GM20431 (cell line): ENCODE measurements around the gene YPEL4.

Source experiments
- in situ Hi-C: fragments of 300-500 bp; cut with MseI, MboI; formaldehyde crosslinking; loops from one replicate; pipeline ENCODE4 v1.15.0; 2020; ENCODE audit warnings: low sequenced_read_pairs; ENCODE audit not compliant: unreplicated experiment

YPEL4 gene

GRCh38 chr11:57638005-57638781, 11.5 kb downstream of the YPEL4 start:
- in situ Hi-C loops = loop anchor here (10.0 kb wide), 1 partner anchor 63 kb away; no protein-coding TSS in a partner anchor

DNA sequence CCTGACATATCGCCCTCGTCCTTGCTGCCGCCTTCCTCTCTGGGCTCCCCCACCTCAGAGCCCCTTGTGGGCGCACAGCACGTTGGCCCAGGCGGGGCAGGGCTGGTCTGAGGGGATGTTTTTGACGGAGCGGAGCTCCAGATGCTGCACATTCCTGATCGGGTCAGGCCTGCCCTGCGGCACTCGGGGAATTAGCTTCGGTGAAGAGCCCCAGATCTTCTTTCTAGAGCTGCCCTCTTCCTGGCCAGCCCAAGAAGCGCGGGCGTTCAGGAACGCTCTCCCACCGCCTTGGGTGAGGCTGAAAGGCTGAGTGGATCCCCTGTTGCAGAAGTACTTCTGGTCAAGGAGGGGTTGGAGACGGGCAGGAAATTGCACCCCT, 12.1 kb downstream of the YPEL4 start:
- in situ Hi-C loops = loop anchor here (10.0 kb wide), 1 partner anchor 63 kb away; no protein-coding TSS in a partner anchor

- in situ Hi-C loops = loop anchor here (10.0 kb wide), 1 partner anchor 60 kb away; no protein-coding TSS in a partner anchor
These were observed 14.5 kb downstream of the YPEL4 start for GRCh38 chr11:57635246-57635645.

GRCh38 chr11:57634311-57634710, 15.4 kb downstream of the YPEL4 start:
- in situ Hi-C loops = loop anchor here (10.0 kb wide), 1 partner anchor 60 kb away; no protein-coding TSS in a partner anchor

DNA sequence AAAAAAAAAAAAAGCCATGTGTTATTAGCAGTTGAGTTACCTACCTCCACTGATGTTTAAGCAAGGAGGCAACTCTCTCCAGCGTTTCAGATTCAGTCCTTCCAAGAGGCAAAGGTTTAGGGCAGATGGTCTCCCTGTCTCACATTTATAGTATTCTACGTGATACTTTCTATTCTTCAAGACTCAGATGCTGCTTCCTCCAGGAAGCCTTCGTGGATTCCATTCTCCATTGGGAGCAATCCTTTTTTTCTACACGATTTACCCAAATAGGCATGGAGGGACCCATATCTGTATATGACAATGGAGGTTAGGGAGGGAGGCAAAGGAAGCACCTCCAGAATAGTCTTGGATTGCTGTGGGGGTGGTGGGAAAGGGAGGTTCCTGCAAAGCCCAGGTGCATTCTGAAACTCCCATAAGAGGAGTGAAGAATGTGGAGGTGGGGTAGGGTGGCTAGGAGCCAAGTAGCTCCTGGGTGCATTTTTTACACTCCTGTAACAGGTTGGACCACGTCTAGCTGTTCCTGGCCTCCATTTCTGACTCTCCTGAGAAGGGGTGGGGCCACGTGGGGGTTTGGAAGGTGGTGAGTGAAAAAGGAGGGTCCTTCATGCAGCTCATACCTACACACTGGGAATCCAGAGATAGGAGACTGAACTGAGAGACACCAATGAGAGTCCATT, 16.2 kb downstream of the YPEL4 start:
- in situ Hi-C loops = loop anchor here (10.0 kb wide), 1 partner anchor 59 kb away; no protein-coding TSS in a partner anchor

DNA sequence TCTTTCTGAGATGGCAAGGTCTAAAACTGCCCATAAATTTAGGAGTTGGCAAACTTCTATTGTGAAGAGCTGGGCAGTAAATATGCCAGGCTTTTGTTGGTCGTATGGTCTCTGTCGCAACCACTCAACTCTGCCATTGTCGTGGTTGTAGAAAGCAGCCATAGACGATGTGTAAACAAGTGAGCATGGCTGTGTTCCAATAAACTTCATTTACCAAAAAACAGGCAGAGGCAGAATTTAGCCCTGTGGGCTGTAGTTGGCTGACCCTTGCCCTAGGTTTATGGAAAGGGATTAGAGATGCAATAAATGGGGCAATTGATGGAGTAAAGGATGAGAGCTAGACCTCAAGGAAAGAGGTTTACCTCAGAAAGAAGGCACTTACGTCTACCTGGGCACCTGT, 17.6 kb downstream of the YPEL4 start:
- in situ Hi-C loops = loop anchor here (10.0 kb wide), 1 partner anchor 57 kb away; no protein-coding TSS in a partner anchor

- in situ Hi-C loops = loop anchor here (10.0 kb wide), 1 partner anchor 55 kb away; no protein-coding TSS in a partner anchor
These were observed 19.5 kb downstream of the YPEL4 start for GRCh38 chr11:57630171-57630570.

DNA sequence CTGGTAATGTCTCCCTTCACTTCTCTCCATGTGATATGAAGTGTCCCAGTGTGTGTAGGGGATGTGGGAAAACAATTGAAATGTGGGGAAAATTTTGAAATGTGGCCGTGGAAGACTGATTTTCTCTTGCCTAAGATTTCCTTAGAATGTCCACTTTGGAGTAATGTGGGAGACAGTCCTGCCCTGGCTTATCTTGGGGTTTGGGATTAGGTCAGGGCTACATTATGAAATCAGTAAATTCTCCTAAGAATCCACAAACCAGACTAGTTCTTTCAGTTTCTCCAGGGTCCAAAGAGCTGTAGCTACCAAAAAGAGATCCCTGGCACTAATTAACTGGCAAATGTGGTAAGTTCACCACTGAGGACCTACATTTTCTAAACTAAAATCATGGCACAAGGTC, 22.8 kb downstream of the YPEL4 start:
- in situ Hi-C loops = no loop called here

DNA sequence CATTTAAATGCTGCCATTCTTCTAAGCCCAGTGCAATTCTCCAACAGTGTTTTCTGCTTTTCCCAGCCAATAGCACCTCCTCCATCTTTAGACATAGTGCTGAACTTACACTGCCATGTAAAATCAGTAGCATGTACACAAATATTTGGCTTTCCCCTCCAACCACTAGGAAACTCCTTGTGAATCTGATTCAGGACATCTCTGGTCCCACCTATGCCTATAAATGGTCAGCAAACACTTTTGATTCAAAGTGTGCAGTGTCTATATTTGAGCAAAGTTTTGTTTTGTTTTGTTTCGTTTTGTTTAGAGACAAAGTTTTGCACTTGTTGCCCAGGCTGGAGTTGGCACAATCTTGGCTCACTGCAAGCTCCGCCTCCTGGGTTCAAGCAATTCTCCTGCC, 24.8 kb downstream of the YPEL4 start:
- in situ Hi-C loops = no loop called here

DNA sequence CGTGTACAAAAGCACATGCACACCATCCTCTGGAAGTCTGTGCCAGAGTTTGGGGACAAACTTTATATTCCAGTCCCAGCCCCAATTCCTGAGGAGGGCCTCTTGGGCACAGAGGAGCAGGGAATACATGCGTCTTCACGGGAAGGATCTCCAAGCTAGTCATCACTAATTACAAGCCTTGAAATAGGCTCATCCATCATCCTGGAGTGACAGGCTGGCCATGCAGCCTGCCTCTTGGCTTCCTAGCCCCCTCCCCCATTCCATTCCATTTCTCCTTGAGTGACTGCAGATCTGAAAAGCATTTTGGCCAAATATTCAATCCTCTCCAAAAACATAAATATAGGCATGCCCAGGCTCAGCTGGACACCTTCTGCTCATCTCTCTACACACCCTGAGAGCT, 27.4 kb downstream of the YPEL4 start:
- in situ Hi-C loops = no loop called here

DNA sequence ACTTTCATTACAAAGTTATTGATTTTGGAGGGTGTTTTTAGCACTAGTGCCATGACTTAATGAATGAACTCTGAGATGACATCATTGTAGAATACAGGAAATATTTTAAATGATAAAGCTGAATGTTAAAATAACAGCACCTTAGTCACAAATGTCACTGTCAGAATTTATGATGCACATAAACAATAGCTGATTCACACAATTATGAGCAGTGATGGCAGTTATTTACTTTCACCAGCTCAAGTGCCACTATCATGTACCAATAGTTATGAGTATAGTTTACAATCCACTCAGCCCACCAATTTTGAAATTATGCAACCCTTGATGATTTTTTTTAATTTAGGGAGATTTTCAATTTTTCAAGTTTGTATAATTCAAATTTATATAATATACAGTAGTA, 29.2 kb downstream of the YPEL4 start:
- in situ Hi-C loops = no loop called here

DNA sequence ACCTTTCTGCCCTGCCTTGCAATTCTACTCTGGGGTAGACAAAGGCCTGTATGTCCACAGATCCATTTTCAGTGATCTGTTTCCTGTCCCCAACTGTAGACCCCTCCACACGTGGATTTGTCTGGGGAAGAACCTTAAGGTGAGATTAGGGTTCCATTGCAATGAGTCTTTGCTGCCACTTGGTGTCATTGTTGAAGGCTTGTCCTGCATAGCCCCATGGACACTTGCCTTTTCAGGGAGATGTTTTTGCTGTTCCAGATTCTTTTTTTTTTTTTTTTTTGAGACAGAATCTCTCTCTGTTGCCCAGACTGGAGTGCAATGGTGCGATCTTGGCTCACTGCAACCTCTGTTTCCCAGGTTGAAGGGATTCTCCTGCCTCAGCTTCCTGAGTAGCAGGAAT, 30.4 kb downstream of the YPEL4 start:
- in situ Hi-C loops = no loop called here

DNA sequence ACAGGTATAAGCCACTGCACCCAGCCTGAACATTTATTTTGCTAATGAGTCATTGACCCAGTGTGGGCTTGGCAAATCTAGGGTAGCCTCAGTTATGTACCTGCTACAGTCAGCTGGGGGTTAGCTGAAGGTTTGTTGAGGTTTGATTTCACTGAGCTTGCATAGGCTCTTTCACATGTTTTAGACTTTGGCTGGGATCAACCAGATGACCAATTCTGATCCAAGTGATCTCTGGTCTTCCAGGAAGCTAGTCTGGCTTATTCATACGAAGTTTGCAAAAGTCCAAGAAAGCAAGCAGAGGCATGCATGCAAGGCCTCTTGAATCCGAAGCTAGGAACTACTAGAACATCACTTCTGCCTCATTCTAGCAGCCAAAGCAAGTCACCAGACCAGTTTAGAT, 31.3 kb downstream of the YPEL4 start:
- in situ Hi-C loops = no loop called here

- in situ Hi-C loops = no loop called here
These were observed 33.1 kb downstream of the YPEL4 start for GRCh38 chr11:57616595-57616994.

DNA sequence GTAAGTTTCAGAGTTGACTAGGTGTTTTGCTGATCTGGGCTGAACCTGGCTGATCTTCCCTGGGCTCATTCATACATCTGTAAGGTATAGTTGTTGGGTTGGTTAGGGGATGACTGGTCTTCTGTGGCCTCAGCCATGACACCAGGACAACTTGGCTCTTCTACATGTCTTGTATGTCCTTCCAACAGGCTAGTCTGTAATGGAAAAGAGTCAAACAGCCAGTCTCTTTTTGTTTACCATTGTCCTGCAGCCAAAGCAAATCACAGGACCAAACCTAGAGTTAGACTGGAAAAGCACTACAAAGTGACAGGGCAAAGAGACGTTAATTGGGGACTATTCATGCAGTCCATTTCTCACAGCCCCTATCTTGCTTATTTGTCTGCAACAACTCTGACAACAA, 34.4 kb downstream of the YPEL4 start:
- in situ Hi-C loops = no loop called here

DNA sequence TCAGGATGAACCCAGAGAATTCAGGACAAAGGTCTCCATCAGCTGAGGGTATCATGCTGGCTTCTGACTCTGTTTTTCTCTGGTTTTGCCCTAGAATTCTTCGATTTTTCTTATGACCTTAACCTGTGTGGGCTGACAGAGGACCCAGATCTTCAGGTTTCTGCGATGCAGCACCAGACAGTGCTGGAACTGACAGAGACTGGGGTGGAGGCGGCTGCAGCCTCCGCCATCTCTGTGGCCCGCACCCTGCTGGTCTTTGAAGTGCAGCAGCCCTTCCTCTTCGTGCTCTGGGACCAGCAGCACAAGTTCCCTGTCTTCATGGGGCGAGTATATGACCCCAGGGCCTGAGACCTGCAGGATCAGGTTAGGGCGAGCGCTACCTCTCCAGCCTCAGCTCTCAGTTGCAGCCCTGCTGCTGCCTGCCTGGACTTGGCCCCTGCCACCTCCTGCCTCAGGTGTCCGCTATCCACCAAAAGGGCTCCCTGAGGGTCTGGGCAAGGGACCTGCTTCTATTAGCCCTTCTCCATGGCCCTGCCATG, 35.4 kb downstream of the YPEL4 start:
- in situ Hi-C loops = no loop called here

DNA sequence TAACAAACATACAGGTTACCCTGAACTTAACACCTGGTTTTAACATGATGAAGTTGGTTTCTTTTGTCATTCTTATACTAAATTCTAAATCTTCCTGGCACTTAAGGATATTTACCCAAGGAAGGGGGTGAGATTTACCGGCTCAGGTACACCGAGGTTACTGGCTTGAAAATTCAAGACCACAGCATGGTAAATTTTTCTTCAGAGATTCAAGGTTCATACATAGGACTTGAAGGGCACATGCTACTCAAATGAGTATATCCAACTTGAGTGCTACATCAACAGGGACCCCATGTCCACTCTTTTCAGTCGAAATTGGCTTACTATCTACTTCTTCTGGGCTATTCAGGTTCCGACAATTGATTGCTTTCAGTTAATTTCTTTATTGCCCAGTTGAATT, 39.5 kb downstream of the YPEL4 start:
- in situ Hi-C loops = no loop called here

- in situ Hi-C loops = no loop called here
These were observed 44.7 kb downstream of the YPEL4 start for GRCh38 chr11:57605028-57605420.

- in situ Hi-C loops = no loop called here
These were observed 45.2 kb downstream of the YPEL4 start for GRCh38 chr11:57604296-57605027.

- in situ Hi-C loops = no loop called here
These were observed 48.4 kb downstream of the YPEL4 start for GRCh38 chr11:57601297-57601696.
